Peyer's patch (tissue), 4 donors: ENCODE data around the gene INTS4.
"Not testable (repeated sequence)": the region's sequence is repeated elsewhere in the genome, so short reads cannot be mapped to it uniquely, and the experiment has no call there.

Source experiments
- POLR2A ChIP-seq, 2 donors: fragments of 450-650 bp; IDR thresholded peaks; one replicate each; pipeline ENCODE4 v1.5.1; 2017; ENCODE audit warnings: antibody characterized with exemption in 2 of 2, mild to moderate bottlenecking in 2 of 2, moderate library complexity in 2 of 2
- TF ChIP-seq, protein P1 (sequence below), 6 experiments: fragments of 450-650 bp in 4 of 6; fragments of 200-600 bp in 2 of 6; sonication (generic) in 1 of 6; IDR thresholded peaks; one replicate each; pipeline ENCODE4 v1.5.1; 2017 to 2019; ENCODE audit warnings: antibody characterized with exemption in 6 of 6, mild to moderate bottlenecking in 3 of 6, moderate library complexity in 1 of 6

DNA sequence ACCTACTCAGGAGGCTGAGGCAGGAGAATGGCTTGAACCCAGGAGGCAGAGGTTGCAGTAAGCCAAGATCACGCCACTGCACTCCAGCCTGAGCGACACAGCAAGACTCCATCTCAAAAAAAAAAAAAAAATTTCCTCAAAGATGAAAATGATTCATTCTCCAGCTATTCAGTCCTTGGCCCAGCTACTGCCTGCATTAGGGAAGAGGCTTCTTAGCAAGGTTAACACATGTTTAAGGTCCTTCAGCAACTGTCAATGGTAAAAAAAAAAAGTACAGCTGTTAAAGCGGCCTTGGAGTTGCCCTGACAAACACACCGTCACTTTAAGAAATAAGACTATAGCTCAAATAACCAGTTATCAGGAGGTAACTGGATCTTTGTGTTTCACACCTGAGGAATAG is 116.2 kb downstream of the INTS4 start:
- TF ChIP-seq POLR2A (IDR thresholded peaks at IDR 0.05) = not testable (repeated sequence)
- TF ChIP-seq, protein P1, sequence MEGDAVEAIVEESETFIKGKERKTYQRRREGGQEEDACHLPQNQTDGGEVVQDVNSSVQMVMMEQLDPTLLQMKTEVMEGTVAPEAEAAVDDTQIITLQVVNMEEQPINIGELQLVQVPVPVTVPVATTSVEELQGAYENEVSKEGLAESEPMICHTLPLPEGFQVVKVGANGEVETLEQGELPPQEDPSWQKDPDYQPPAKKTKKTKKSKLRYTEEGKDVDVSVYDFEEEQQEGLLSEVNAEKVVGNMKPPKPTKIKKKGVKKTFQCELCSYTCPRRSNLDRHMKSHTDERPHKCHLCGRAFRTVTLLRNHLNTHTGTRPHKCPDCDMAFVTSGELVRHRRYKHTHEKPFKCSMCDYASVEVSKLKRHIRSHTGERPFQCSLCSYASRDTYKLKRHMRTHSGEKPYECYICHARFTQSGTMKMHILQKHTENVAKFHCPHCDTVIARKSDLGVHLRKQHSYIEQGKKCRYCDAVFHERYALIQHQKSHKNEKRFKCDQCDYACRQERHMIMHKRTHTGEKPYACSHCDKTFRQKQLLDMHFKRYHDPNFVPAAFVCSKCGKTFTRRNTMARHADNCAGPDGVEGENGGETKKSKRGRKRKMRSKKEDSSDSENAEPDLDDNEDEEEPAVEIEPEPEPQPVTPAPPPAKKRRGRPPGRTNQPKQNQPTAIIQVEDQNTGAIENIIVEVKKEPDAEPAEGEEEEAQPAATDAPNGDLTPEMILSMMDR (IDR thresholded peaks at IDR 0.05) = not testable (repeated sequence)
